ENCODE results near the gene MXRA5.

GRCh38 chrX:3262901-3263300 is 83.6 kb downstream of the MXRA5 start:
- TF ChIP-seq CTCF (IDR thresholded peaks at IDR 0.05), result no peak
- no peak for TF ChIP-seq POLR2A (IDR thresholded peaks at IDR 0.05; ENCODE audit: low read depth)
